BLaER1 (cell line): ENCODE data around the gene RBM19.
"Not testable (repeated sequence)": the region's sequence is repeated elsewhere in the genome, so short reads cannot be mapped to it uniquely, and the experiment has no call there.

ENCODE experiments used
- H3K27ac ChIP-seq: shearing (Covaris generic); formaldehyde crosslinking; 2 replicates; pipeline ENCODE4 v1.8.1; 2022
- H3K27me3 ChIP-seq: shearing (Covaris generic); formaldehyde crosslinking; 2 replicates; pipeline ENCODE4 v1.8.1; 2022
- H3K36me3 ChIP-seq: shearing (Covaris generic); formaldehyde crosslinking; 2 replicates; pipeline ENCODE4 v1.8.1; 2022
- H3K4me1 ChIP-seq: shearing (Covaris generic); formaldehyde crosslinking; 2 replicates; pipeline ENCODE4 v1.8.1; 2022
- H3K4me2 ChIP-seq: shearing (Covaris generic); formaldehyde crosslinking; 2 replicates; pipeline ENCODE4 v1.8.1; 2022
- H3K4me3 ChIP-seq: shearing (Covaris generic); formaldehyde crosslinking; 2 replicates; pipeline ENCODE4 v1.8.1; 2022
- H3K9ac ChIP-seq: shearing (Covaris generic); formaldehyde crosslinking; 2 replicates; pipeline ENCODE4 v1.8.1; 2022
- H3K9me3 ChIP-seq: shearing (Covaris generic); formaldehyde crosslinking; 2 replicates; pipeline ENCODE4 v1.8.1; 2022
- H4K20me1 ChIP-seq: shearing (Covaris generic); formaldehyde crosslinking; 2 replicates; pipeline ENCODE4 v1.8.1; 2022
- Cebpa-rat ChIP-seq: shearing (Covaris generic); IDR thresholded peaks from 2 replicates; pipeline ENCODE4 v1.8.1; 2022

RBM19 gene

GRCh38 chr12:114001511-114002340, 35.6 kb upstream of the RBM19 start:
- Histone ChIP-seq H3K36me3 (no peaks in the 10 kb centered on the region), H3K4me3 (no peak overlapping the region), H3K4me2 (no peak overlapping the region), H3K9ac (no peak overlapping the region), H3K9me3 (no peaks in the 10 kb centered on the region), H3K27me3 (no peaks in the 10 kb centered on the region), H3K4me1 (peaks cover 16% of the 10 kb centered on the region), H4K20me1 (no peaks in the 10 kb centered on the region), H3K27ac (no peak overlapping the region)
- no peak for TF ChIP-seq Cebpa-rat

- no peak for TF ChIP-seq Cebpa-rat
- Histone ChIP-seq H3K27ac (no peak overlapping the region), H3K4me2 (no peak overlapping the region), H4K20me1 (no peaks in the 10 kb centered on the region), H3K9ac (no peak overlapping the region), H3K27me3 (no peaks in the 10 kb centered on the region), H3K36me3 (no peaks in the 10 kb centered on the region), H3K4me1 (peaks cover 8% of the 10 kb centered on the region), H3K9me3 (no peaks in the 10 kb centered on the region), H3K4me3 (no peak overlapping the region)
Measured at GRCh38 chr12:114000861-114001260, 34.7 kb upstream of the RBM19 start.

- H3K27ac ChIP-seq, H3K9ac ChIP-seq, H3K36me3 ChIP-seq, H3K27me3 ChIP-seq, H4K20me1 ChIP-seq, H3K4me1 ChIP-seq, H3K4me2 ChIP-seq, H3K9me3 ChIP-seq, H3K4me3 ChIP-seq: not testable (repeated sequence)
Measured at GRCh38 chr12:114000261-114000660, 34.1 kb upstream of the RBM19 start.

- Histone ChIP-seq H3K4me3 (no peak overlapping the region), H3K4me1 (no peaks in the 10 kb centered on the region), H3K9me3 (peaks cover 11% of the 10 kb centered on the region; the same call in 1 of the 2 replicates), H3K9ac (no peak overlapping the region), H4K20me1 (no peaks in the 10 kb centered on the region), H3K36me3 (no peaks in the 10 kb centered on the region), H3K27me3 (no peaks in the 10 kb centered on the region), H3K4me2 (no peak overlapping the region), H3K27ac (no peak overlapping the region)
- TF ChIP-seq Cebpa-rat: no peak
Measured at GRCh38 chr12:113997365-113997764, 31.2 kb upstream of the RBM19 start.

GRCh38 chr12:113996026-113996425, 29.9 kb upstream of the RBM19 start:
- H3K36me3 ChIP-seq: no peaks in the 10 kb centered on the region
- H3K9ac ChIP-seq: no peak overlapping the region
- H3K27me3 ChIP-seq: no peaks in the 10 kb centered on the region
- TF ChIP-seq Cebpa-rat: no peak
- H3K4me3 ChIP-seq: no peak overlapping the region
- no peaks in the 10 kb centered on the region for H4K20me1 ChIP-seq
- no peak overlapping the region for H3K27ac ChIP-seq
- peaks cover 2% of the 10 kb centered on the region for H3K4me1 ChIP-seq
- H3K4me2 ChIP-seq: no peak overlapping the region
- peaks cover 17% of the 10 kb centered on the region; the same call in 1 of the 2 replicates for H3K9me3 ChIP-seq

GRCh38 chr12:113994051-113994450, 27.9 kb upstream of the RBM19 start:
- Histone ChIP-seq H3K4me3 (no peak overlapping the region), H3K36me3 (no peaks in the 10 kb centered on the region), H3K27ac (no peak overlapping the region), H3K4me2 (no peak overlapping the region), H4K20me1 (no peaks in the 10 kb centered on the region), H3K9me3 (peaks cover 17% of the 10 kb centered on the region; the same call in 1 of the 2 replicates), H3K27me3 (no peaks in the 10 kb centered on the region), H3K4me1 (peaks cover 13% of the 10 kb centered on the region), H3K9ac (no peak overlapping the region)
- no peak for TF ChIP-seq Cebpa-rat

GRCh38 chr12:113992751-113993150, 26.6 kb upstream of the RBM19 start:
- H4K20me1 ChIP-seq, H3K36me3 ChIP-seq, H3K27me3 ChIP-seq, H3K27ac ChIP-seq, H3K9ac ChIP-seq, H3K4me2 ChIP-seq, H3K4me3 ChIP-seq: not testable (repeated sequence)
- H3K4me1 ChIP-seq: peaks cover 13% of the 10 kb centered on the region
- H3K9me3 ChIP-seq: peaks cover 17% of the 10 kb centered on the region; the same call in 1 of the 2 replicates

GRCh38 chr12:113991224-113992044, 25.3 kb upstream of the RBM19 start:
- no peaks in the 10 kb centered on the region for H3K27me3 ChIP-seq
- TF ChIP-seq Cebpa-rat: no peak
- H3K9me3 ChIP-seq: peaks cover 17% of the 10 kb centered on the region; the same call in 1 of the 2 replicates

GRCh38 chr12:113990250-113991223, 24.4 kb upstream of the RBM19 start:
- H3K27me3 ChIP-seq: no peaks in the 10 kb centered on the region
- H3K4me2 ChIP-seq: peak overlapping the region; percentile 45
- H3K4me3 ChIP-seq: no peak overlapping the region
- H3K27ac ChIP-seq: no peak overlapping the region
- peaks cover 17% of the 10 kb centered on the region; the same call in 1 of the 2 replicates for H3K9me3 ChIP-seq
- H3K9ac ChIP-seq: no peak overlapping the region
- H3K4me1 ChIP-seq: peaks cover 13% of the 10 kb centered on the region
- TF ChIP-seq Cebpa-rat: no peak
- no peaks in the 10 kb centered on the region for H4K20me1 ChIP-seq
- no peaks in the 10 kb centered on the region for H3K36me3 ChIP-seq

More at GRCh38 chr12:113991224-113992044, 25.3 kb upstream of the RBM19 start:
- Histone ChIP-seq H3K4me1 (peaks cover 13% of the 10 kb centered on the region), H3K36me3 (no peaks in the 10 kb centered on the region), H3K4me2 (peak overlapping the region; percentile 45; the same call in 1 of the 2 replicates), H3K9ac (no peak overlapping the region), H4K20me1 (no peaks in the 10 kb centered on the region), H3K27ac (no peak overlapping the region), H3K4me3 (no peak overlapping the region)
